ENCODE data around the gene GABRQ. TPM values are rescaled to one million over a fixed set of nuclear protein-coding genes. Genes with fewer than 3 reads are reported as not detected.

The GABRQ gene
- total RNA-seq, 1 experiment from 2014 or later: 3.9 TPM

DNA sequence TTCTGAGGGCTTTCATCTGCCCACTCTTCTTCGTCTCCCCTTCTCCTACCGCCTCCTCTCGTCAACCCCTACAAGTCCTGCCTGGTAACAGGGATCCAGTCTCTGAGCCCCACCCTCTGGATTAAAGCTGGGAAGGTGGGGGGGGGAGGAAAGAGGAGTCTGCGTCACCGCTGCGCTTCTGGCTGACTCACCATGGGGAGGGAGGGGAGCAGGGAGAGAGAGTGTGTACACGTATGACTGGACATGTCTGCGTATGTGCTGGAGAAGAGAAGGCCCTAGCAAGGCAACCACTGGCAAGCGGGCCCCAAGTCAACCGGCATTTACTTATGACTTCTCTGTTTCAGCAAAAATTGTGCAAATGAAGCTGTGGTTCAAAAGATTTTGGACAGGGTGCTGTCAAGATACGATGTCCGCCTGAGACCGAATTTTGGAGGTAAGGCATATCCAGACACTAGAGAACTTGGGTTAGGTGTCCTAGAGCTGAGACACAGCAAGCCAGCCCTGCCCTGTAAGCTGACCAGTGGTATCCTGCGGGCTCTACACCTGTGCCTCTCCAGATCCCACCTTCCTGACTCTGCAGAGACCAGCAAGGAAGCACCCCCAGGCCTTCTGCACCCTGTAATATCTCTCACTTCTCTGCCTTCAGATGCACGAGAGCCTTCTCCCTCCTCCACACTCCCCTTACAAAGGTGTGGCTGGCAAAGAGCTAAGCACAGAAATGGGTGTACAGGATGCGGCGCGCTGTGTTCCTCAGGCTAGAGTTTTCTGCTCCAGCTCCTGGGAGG, 2.5 kb downstream of the GABRQ start:
- H3K79me2 ChIP-seq (ENCODE audit: insufficient read depth, low read length): no peaks in the 10 kb centered on the region
- no CpG with 5 or more reads among the region's 18 CpGs for WGBS (ENCODE audit: extremely low coverage, insufficient read length, low lambda C conversion rate)
- H3K4me2 ChIP-seq (ENCODE audit: insufficient read depth, insufficient read length, low read length): peak overlapping the region; percentile 10
- no peak overlapping the region for H2BK12ac ChIP-seq (ENCODE audit: insufficient read length, low read depth, low read length)
- H4K8ac ChIP-seq (replicated peaks; ENCODE audit: insufficient read length, low read depth, low read length): no peak overlapping the region
- H3T11ph ChIP-seq (ENCODE audit: low read length): no peak overlapping the region
- no peak overlapping the region for H2AK5ac ChIP-seq (ENCODE audit: insufficient read length, low read length)
- H3K4me3 Mint-ChIP-seq: no peak overlapping the region
- H2BK15ac ChIP-seq (ENCODE audit: low read depth, low read length): no peak overlapping the region
- no peak overlapping the region for H2BK120ac ChIP-seq (ENCODE audit: low read depth, low read length, poor library complexity, severe bottlenecking)
- no peak overlapping the region for H3K9ac ChIP-seq (ENCODE audit: extremely low read depth, insufficient read length, low read length)
- peak; percentile 32 for DNase-seq
- no peak overlapping the region for H3K27ac ChIP-seq (ENCODE audit: insufficient read length, low read depth, low read length)
- H3K14ac ChIP-seq (ENCODE audit: insufficient read depth, low read length): no peak overlapping the region
- peaks cover 50% of the 10 kb centered on the region for H3K9me3 ChIP-seq (ENCODE audit: control insufficient read depth, low read depth, low read length)
- no peak overlapping the region for H3K4ac ChIP-seq (ENCODE audit: low read depth, low read length)
- no peak overlapping the region for H3K27ac Mint-ChIP-seq
- peaks cover 45 to 48% of the 10 kb centered on the region in 2 experiments for H3K9me3 Mint-ChIP-seq
- peaks cover 2% of the 10 kb centered on the region; the same call in 1 of the 2 replicates for H3K4me1 ChIP-seq (ENCODE audit: insufficient read depth, low read length)
- H3K36me3 Mint-ChIP-seq (ENCODE audit: insufficient read depth in 1 of 3, low read depth in 3 of 3): peaks cover 0 to 13% (median 4%) of the 10 kb centered on the region in 3 experiments; a peak in 4 of 7 replicates
- peaks cover 23 to 37% of the 10 kb centered on the region in 2 experiments for H3K4me1 Mint-ChIP-seq
- H3K27me3 Mint-ChIP-seq (ENCODE audit: low read depth): peaks cover 39% of the 10 kb centered on the region
- no peak overlapping the region for H3K56ac ChIP-seq (ENCODE audit: insufficient read length, low read depth, low read length)
- H3K23me2 ChIP-seq (ENCODE audit: insufficient read length, low read depth, low read length, poor library complexity, severe bottlenecking): no peaks in the 10 kb centered on the region
- H3K79me1 ChIP-seq (ENCODE audit: insufficient read depth, low read depth, low read length, poor library complexity, severe bottlenecking): no peaks in the 10 kb centered on the region
- no peak overlapping the region for H3K23ac ChIP-seq (ENCODE audit: insufficient read length, low read depth, low read length)
- H4K91ac ChIP-seq (ENCODE audit: insufficient read length, low read depth, low read length): no peak overlapping the region
- no peak overlapping the region for H2BK20ac ChIP-seq (ENCODE audit: low read depth, low read length, poor library complexity, severe bottlenecking)
- H3K18ac ChIP-seq (ENCODE audit: insufficient read length, low read depth, low read length): no peak overlapping the region
- H4K20me1 ChIP-seq (ENCODE audit: control insufficient read depth, insufficient read depth, insufficient read length): no peaks in the 10 kb centered on the region
- no peak overlapping the region for H2AFZ ChIP-seq (ENCODE audit: low read length)
- H4K5ac ChIP-seq (ENCODE audit: insufficient read length, low read depth, low read length): no peak overlapping the region
- peaks cover 2% of the 10 kb centered on the region; the same call in 1 of the 2 replicates for H3K27me3 ChIP-seq (ENCODE audit: insufficient read depth, low read length)
- TF ChIP-seq, protein P1, sequence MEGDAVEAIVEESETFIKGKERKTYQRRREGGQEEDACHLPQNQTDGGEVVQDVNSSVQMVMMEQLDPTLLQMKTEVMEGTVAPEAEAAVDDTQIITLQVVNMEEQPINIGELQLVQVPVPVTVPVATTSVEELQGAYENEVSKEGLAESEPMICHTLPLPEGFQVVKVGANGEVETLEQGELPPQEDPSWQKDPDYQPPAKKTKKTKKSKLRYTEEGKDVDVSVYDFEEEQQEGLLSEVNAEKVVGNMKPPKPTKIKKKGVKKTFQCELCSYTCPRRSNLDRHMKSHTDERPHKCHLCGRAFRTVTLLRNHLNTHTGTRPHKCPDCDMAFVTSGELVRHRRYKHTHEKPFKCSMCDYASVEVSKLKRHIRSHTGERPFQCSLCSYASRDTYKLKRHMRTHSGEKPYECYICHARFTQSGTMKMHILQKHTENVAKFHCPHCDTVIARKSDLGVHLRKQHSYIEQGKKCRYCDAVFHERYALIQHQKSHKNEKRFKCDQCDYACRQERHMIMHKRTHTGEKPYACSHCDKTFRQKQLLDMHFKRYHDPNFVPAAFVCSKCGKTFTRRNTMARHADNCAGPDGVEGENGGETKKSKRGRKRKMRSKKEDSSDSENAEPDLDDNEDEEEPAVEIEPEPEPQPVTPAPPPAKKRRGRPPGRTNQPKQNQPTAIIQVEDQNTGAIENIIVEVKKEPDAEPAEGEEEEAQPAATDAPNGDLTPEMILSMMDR (conservative IDR thresholded peaks at IDR 0.05): no peak
- no peak overlapping the region for H2BK5ac ChIP-seq (ENCODE audit: insufficient read length, low read length)
